A673 (cell line): ENCODE measurements around the gene RALGPS1.

Experiments used
- CTCF ChIP-seq: fragments of 300-800, 200-600 bp; sonication (generic); conservative IDR thresholded peaks from 2 replicates; pipeline ENCODE4 v1.5.1; 2017; ENCODE audit warnings: low read depth, mild to moderate bottlenecking, antibody characterized with exemption, low read length, moderate library complexity, mixed read lengths
- EZH2 ChIP-seq: fragments of 200-600 bp; sonication (generic); IDR thresholded peaks from 2 replicates; pipeline ENCODE4 v1.6.1; 2017; ENCODE audit warnings: borderline replicate concordance, low read depth, mild to moderate bottlenecking, mixed read lengths, antibody characterized with exemption, low read length; ENCODE audit not compliant: poor library complexity, severe bottlenecking

- TF ChIP-seq CTCF (no peak), EZH2 (no peak)
Measured at GRCh38 chr9:127165116-127165515, 250.5 kb downstream of the RALGPS1 start.
